Progenitor cell of endocrine pancreas (in vitro differentiated cells): ENCODE data around the gene ZGPAT. TPM values are rescaled to one million over a fixed set of nuclear protein-coding genes. Genes with fewer than 3 reads are reported as not detected.

Experiments
- DNase-seq: peaks from one replicate; pipeline ENCODE4 v3.0.0; 2021; ENCODE audit warnings: low spot score; ENCODE audit not compliant: unreplicated experiment
- H3K27ac Mint-ChIP-seq: 2 replicates; pipeline ENCODE4 v1.8.0; 2021; ENCODE audit warnings: mild to moderate bottlenecking, moderate library complexity, mixed read lengths
- H3K27me3 Mint-ChIP-seq: 2 replicates; pipeline ENCODE4 v1.8.0; 2021; ENCODE audit warnings: mixed read lengths
- H3K36me3 Mint-ChIP-seq: 2 replicates; pipeline ENCODE4 v1.8.0; 2022; ENCODE audit warnings: mixed read lengths; ENCODE audit not compliant: insufficient read depth
- H3K4me1 Mint-ChIP-seq: 2 replicates; pipeline ENCODE4 v1.8.0; 2021; ENCODE audit warnings: low read depth, mixed read lengths
- H3K4me3 Mint-ChIP-seq: 2 replicates; pipeline ENCODE4 v1.8.0; 2021; ENCODE audit warnings: low read depth, mild to moderate bottlenecking, moderate library complexity, mixed read lengths
- H3K9me3 Mint-ChIP-seq: 2 replicates; pipeline ENCODE4 v1.8.0; 2021; ENCODE audit warnings: low read depth, mixed read lengths
- CTCF ChIP-seq: fragments of 200-600 bp; sonication (generic); IDR thresholded peaks from one replicate; pipeline ENCODE4 v1.5.0; 2021; ENCODE audit warnings: antibody characterized with exemption, mild to moderate bottlenecking; ENCODE audit not compliant: unreplicated experiment
- total RNA-seq: library from RNA; stranded (reverse); gene quantifications from 2 replicates; pipeline ENCODE4 v1.2.1, GENCODE V29; 2021

The ZGPAT gene
- total RNA-seq, 1 donor from 2014 or later, result 38.5 TPM

- no peaks in the 10 kb centered on the region for H3K9me3 Mint-ChIP-seq
- H3K4me3 Mint-ChIP-seq, result no peak overlapping the region
- H3K27me3 Mint-ChIP-seq, result peaks cover 6% of the 10 kb centered on the region
- TF ChIP-seq CTCF, result no peak
- DNase-seq, result no peak
- H3K27ac Mint-ChIP-seq, result no peak overlapping the region
- no peaks in the 10 kb centered on the region for H3K4me1 Mint-ChIP-seq
- peaks cover 17% of the 10 kb centered on the region for H3K36me3 Mint-ChIP-seq
Measured at GRCh38 chr20:63737945-63738686, 30.3 kb downstream of the ZGPAT start.

DNA sequence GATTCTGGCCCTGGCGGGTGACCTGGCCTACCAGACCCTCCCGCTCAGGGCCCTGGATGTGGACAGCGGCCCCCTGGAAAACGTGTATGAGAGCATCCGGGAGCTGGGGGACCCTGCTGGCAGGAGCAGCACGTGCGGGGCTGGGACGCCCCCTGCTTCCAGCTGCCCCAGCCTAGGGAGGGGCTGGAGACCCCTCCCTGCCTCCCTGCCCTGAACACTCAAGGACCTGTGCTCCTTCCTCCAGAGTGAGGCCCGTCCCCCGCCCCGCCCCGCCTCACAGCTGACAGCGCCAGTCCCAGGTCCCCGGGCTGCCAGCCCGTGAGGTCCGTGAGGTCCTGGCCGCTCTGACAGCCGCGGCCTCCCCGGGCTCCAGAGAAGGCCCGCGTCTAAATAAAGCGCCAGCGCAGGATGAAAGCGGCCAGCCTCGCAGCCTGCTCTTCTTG is 30.9 kb downstream of the ZGPAT start:
- Mint-ChIP-seq H3K27ac (no peak overlapping the region), H3K27me3 (peaks cover 6% of the 10 kb centered on the region), H3K9me3 (no peaks in the 10 kb centered on the region), H3K36me3 (peaks cover 14% of the 10 kb centered on the region), H3K4me3 (no peak overlapping the region), H3K4me1 (no peaks in the 10 kb centered on the region)
- no peak for DNase-seq
- peak; percentile 13 for TF ChIP-seq CTCF

GRCh38 chr20:63739130-63740069 is 31.6 kb downstream of the ZGPAT start, which contains the start of gene SLC2A4RG:
Gene SLC2A4RG, plus strand, starts transcription at chr20:63739776. Its CDS starts 137 bp downstream, at chr20:63739913.
- H3K4me1 Mint-ChIP-seq, result no peaks in the 10 kb centered on the region
- no peak within 1 kb of the TSS for H3K27ac Mint-ChIP-seq
- peak within 1 kb of the TSS; percentile 67 for H3K4me3 Mint-ChIP-seq
- no peak for TF ChIP-seq CTCF
- H3K27me3 Mint-ChIP-seq, result peaks cover 6% of the 10 kb centered on the region
- H3K9me3 Mint-ChIP-seq, result no peaks in the 10 kb centered on the region
- peak; percentile 51 for DNase-seq
- H3K36me3 Mint-ChIP-seq, result peaks cover 11% of the 10 kb centered on the region

GRCh38 chr20:63740070-63740626 is 32.3 kb downstream of the ZGPAT start:
- no peaks in the 10 kb centered on the region for H3K4me1 Mint-ChIP-seq
- H3K4me3 Mint-ChIP-seq, result peak overlapping the region; percentile 67

More at GRCh38 chr20:63740070-63740626, 32.3 kb downstream of the ZGPAT start:
- Mint-ChIP-seq H3K27ac (no peak overlapping the region), H3K9me3 (no peaks in the 10 kb centered on the region), H3K27me3 (peaks cover 6% of the 10 kb centered on the region), H3K36me3 (peaks cover 11% of the 10 kb centered on the region)
- no peak for TF ChIP-seq CTCF
- no peak for DNase-seq
